Rectal smooth muscle tissue (tissue), 1 donor: ENCODE measurements around the gene CEMIP2.

Experiments used
- H3K27ac ChIP-seq: one replicate; pipeline ENCODE4 v1.7.0; 2013; ENCODE audit warnings: low read depth, low read length, inconsistent platforms
- H3K27me3 ChIP-seq: one replicate; pipeline ENCODE4 v1.7.0; 2013; ENCODE audit warnings: low read length; ENCODE audit not compliant: control insufficient read depth, insufficient read depth
- H3K36me3 ChIP-seq: one replicate; pipeline ENCODE4 v1.7.0; 2013; ENCODE audit warnings: low read length; ENCODE audit not compliant: control insufficient read depth, insufficient read depth
- H3K4me1 ChIP-seq: one replicate; pipeline ENCODE4 v1.7.0; 2013; ENCODE audit warnings: low read length; ENCODE audit not compliant: control insufficient read depth, insufficient read depth
- H3K4me3 ChIP-seq: one replicate; pipeline ENCODE4 v1.7.0; 2013; ENCODE audit warnings: low read length
- H3K9ac ChIP-seq: one replicate; pipeline ENCODE4 v1.7.0; 2013; ENCODE audit warnings: low read length

CEMIP2 gene

GRCh38 chr9:71680189-71680980, 87.9 kb downstream of the CEMIP2 start:
- Histone ChIP-seq H3K9ac (no peak overlapping the region), H3K27ac (no peak overlapping the region), H3K4me3 (no peak overlapping the region), H3K36me3 (peaks cover 4% of the 10 kb centered on the region), H3K27me3 (no peaks in the 10 kb centered on the region), H3K4me1 (peaks cover 17% of the 10 kb centered on the region)

- H3K4me3 ChIP-seq: no peak overlapping the region
- H3K4me1 ChIP-seq: peaks cover 17% of the 10 kb centered on the region
- H3K9ac ChIP-seq: no peak overlapping the region
- no peaks in the 10 kb centered on the region for H3K27me3 ChIP-seq
- H3K27ac ChIP-seq: no peak overlapping the region
- peaks cover 4% of the 10 kb centered on the region for H3K36me3 ChIP-seq
These were observed 89.3 kb downstream of the CEMIP2 start for GRCh38 chr9:71678999-71679398.

DNA sequence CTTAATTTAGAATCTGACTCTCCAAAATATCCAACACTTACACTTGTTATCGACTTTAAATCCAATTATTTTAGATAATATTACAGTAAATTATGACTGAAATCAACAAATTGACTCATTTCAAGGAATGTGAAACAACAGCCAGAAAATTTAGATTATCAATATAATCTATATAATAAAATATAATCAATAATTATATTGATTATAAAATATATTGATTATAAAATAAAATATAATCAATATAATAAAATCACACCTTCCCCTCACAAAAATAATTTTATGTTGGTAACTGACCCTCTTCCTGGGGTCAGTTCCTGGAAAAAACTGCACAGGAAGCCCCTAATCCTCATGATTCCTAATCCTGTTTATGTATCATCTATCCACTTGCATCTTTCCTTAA, 91.1 kb downstream of the CEMIP2 start:
- no peak overlapping the region for H3K27ac ChIP-seq
- no peaks in the 10 kb centered on the region for H3K36me3 ChIP-seq
- H3K27me3 ChIP-seq: no peaks in the 10 kb centered on the region
- H3K9ac ChIP-seq: no peak overlapping the region
- H3K4me1 ChIP-seq: peaks cover 17% of the 10 kb centered on the region
- H3K4me3 ChIP-seq: no peak overlapping the region

DNA sequence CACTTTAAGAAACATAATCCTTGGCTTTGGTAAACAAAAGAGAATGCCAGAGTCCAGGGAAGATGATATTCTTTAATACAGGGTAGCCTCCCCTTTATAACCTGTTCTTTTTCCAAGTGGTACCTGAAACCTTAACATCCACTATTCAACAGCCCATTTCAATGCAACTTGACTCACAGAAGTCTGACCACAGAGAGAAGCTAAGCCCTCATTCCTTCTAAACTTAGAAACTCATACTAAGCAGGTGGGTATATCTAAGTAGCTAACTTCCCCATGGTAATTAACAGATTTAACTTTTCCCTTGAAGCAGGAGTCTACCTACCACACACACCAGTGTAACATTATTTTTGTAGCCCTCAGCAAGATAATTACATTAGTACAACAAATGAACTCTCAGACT, 91.9 kb downstream of the CEMIP2 start:
- H3K9ac ChIP-seq: no peak overlapping the region
- H3K4me1 ChIP-seq: peaks cover 14% of the 10 kb centered on the region
- no peak overlapping the region for H3K27ac ChIP-seq
- H3K4me3 ChIP-seq: no peak overlapping the region
- H3K36me3 ChIP-seq: no peaks in the 10 kb centered on the region
- H3K27me3 ChIP-seq: no peaks in the 10 kb centered on the region

GRCh38 chr9:71675857-71676165, 92.5 kb downstream of the CEMIP2 start:
- Histone ChIP-seq H3K27ac (no peak overlapping the region), H3K4me3 (no peak overlapping the region), H3K9ac (no peak overlapping the region), H3K36me3 (no peaks in the 10 kb centered on the region), H3K27me3 (no peaks in the 10 kb centered on the region), H3K4me1 (peaks cover 8% of the 10 kb centered on the region)

DNA sequence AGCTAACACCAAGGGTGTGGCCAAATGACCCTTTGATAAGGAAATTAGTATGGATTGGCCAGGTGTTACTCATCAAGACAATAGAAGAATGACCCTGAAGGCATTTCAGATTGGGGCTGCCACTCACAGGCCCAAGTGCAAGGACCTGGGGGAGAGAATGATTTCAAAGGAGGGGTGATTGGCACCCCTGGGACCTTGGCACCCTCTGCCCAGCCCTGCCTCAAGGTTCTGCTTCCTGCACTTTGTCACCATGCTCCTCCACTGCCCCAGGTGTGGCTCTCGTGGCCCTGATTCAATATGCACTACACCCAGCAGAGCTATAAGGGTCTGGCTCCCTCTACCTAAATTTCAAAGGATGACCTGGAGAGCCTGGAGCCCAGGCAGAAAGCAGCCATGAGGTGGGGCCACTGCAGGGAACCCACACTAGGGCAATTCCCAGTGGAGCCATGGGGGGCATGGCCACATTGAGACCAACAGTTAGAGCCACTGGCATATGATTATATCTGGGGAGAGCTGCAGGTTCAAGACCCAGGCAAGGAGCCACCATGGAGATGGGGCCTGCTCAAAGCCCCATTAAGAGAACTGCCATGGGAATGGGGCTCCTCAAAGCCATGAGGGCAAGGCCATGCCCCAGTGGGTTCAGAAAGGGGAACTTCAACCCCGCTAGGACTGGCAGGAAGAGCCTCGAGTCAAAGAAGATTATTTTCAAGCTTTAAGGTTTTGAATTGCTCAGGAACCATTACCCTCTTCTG, 93.0 kb downstream of the CEMIP2 start:
- Histone ChIP-seq H3K27me3 (no peaks in the 10 kb centered on the region), H3K4me1 (peaks cover 2% of the 10 kb centered on the region), H3K36me3 (no peaks in the 10 kb centered on the region), H3K27ac (no peak overlapping the region), H3K4me3 (no peak overlapping the region), H3K9ac (no peak overlapping the region)

- no peaks in the 10 kb centered on the region for H3K36me3 ChIP-seq
- no peaks in the 10 kb centered on the region for H3K4me1 ChIP-seq
- no peak overlapping the region for H3K27ac ChIP-seq
- no peaks in the 10 kb centered on the region for H3K27me3 ChIP-seq
- H3K4me3 ChIP-seq: no peak overlapping the region
- no peak overlapping the region for H3K9ac ChIP-seq
These were observed 95.7 kb downstream of the CEMIP2 start for GRCh38 chr9:71672573-71672972.

DNA sequence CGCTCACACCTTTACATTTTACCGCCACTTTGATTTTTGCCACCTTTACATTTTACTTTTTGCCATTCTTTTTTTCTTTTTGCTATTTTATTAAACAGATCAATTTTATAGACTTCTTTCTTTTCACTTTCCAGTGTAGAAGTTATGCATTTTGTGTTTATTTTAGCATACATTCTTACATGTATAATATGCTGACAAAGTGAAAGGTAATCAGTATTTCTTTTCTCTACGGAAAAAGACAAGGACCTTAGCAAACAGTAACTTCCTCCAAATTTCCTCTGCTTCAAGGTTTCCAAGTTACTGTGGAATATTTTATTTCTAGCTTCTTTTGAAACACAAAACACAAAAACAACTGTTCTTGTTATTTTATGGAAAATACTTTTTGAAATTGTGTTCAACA, 97.0 kb downstream of the CEMIP2 start:
- H3K36me3 ChIP-seq: no peaks in the 10 kb centered on the region
- no peak overlapping the region for H3K27ac ChIP-seq
- H3K4me3 ChIP-seq: no peak overlapping the region
- H3K27me3 ChIP-seq: no peaks in the 10 kb centered on the region
- H3K9ac ChIP-seq: no peak overlapping the region
- H3K4me1 ChIP-seq: no peaks in the 10 kb centered on the region

- H3K9ac ChIP-seq: no peak overlapping the region
- no peak overlapping the region for H3K27ac ChIP-seq
- no peaks in the 10 kb centered on the region for H3K36me3 ChIP-seq
- no peak overlapping the region for H3K4me3 ChIP-seq
- no peaks in the 10 kb centered on the region for H3K4me1 ChIP-seq
- H3K27me3 ChIP-seq: no peaks in the 10 kb centered on the region
These were observed 98.2 kb downstream of the CEMIP2 start for GRCh38 chr9:71670121-71670520.

- Histone ChIP-seq H3K27me3 (no peaks in the 10 kb centered on the region), H3K9ac (no peak overlapping the region), H3K27ac (no peak overlapping the region), H3K4me1 (no peaks in the 10 kb centered on the region), H3K36me3 (no peaks in the 10 kb centered on the region), H3K4me3 (no peak overlapping the region)
These were observed 98.9 kb downstream of the CEMIP2 start for GRCh38 chr9:71669284-71669995.

DNA sequence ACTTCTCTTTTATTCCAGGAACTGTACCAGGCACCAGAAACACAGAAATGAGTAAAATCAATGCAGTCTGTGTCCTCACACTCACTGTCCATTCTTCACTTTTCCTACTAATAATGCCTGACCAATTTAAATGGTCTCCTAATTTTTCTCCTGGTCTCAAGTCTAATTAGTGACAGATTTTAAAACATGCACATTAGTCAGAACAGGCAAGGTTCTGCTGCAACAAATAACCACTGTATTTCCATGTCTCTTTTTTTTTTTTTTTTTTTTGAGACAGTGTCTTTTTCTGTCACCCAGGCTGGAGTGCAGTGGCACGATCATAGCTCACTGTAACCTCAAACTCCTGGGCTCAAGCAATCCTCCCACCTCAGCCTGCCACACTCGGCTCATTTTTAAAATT, 99.6 kb downstream of the CEMIP2 start:
- no peak overlapping the region for H3K4me3 ChIP-seq
- H3K4me1 ChIP-seq: no peaks in the 10 kb centered on the region
- H3K9ac ChIP-seq: no peak overlapping the region
- no peak overlapping the region for H3K27ac ChIP-seq
- no peaks in the 10 kb centered on the region for H3K36me3 ChIP-seq
- no peaks in the 10 kb centered on the region for H3K27me3 ChIP-seq

GRCh38 chr9:71665247-71665646, 103.1 kb downstream of the CEMIP2 start:
- Histone ChIP-seq H3K27me3 (no peaks in the 10 kb centered on the region), H3K9ac (no peak overlapping the region), H3K27ac (no peak overlapping the region), H3K4me1 (no peaks in the 10 kb centered on the region), H3K4me3 (no peak overlapping the region), H3K36me3 (no peaks in the 10 kb centered on the region)
